Measurements from ENCODE around the gene RSPH1.
"Not testable (repeated sequence)": the region's sequence is repeated elsewhere in the genome, so short reads cannot be mapped to it uniquely, and the experiment has no call there.

Gene RSPH1

GRCh38 chr21:42486072-42486471, 10.0 kb downstream of the RSPH1 start:
- no peak for DNase-seq (ENCODE audit: low read depth)

- no peak for DNase-seq (ENCODE audit: low read depth)
These were observed 11.1 kb downstream of the RSPH1 start for GRCh38 chr21:42484966-42485365.

- DNase-seq (ENCODE audit: low read depth) = no peak
These were observed 14.9 kb downstream of the RSPH1 start for GRCh38 chr21:42481169-42481568.

- DNase-seq (ENCODE audit: low read depth) = no peak
These were observed 15.3 kb downstream of the RSPH1 start for GRCh38 chr21:42480736-42481135.

GRCh38 chr21:42479582-42479981, 16.4 kb downstream of the RSPH1 start:
- no peak for DNase-seq (ENCODE audit: low read depth)

- DNase-seq (ENCODE audit: low read depth) = no peak
These were observed 17.5 kb downstream of the RSPH1 start for GRCh38 chr21:42478504-42478903.

- DNase-seq (ENCODE audit: low read depth) = no peak
These were observed 19.4 kb downstream of the RSPH1 start for GRCh38 chr21:42476388-42477331.

GRCh38 chr21:42475526-42476387, 20.3 kb downstream of the RSPH1 start:
- DNase-seq (ENCODE audit: low read depth) = no peak

- no peak for DNase-seq (ENCODE audit: low read depth)
These were observed 21.0 kb downstream of the RSPH1 start for GRCh38 chr21:42475036-42475435.

GRCh38 chr21:42474043-42474831, 21.8 kb downstream of the RSPH1 start:
- DNase-seq (ENCODE audit: low read depth) = no peak

- DNase-seq (ENCODE audit: low read depth) = no peak
These were observed 22.5 kb downstream of the RSPH1 start for GRCh38 chr21:42473498-42474042.

- DNase-seq (ENCODE audit: low read depth) = no peak
These were observed 23.5 kb downstream of the RSPH1 start for GRCh38 chr21:42472521-42472920.

- no peak for DNase-seq (ENCODE audit: low read depth)
These were observed 24.2 kb downstream of the RSPH1 start for GRCh38 chr21:42471716-42472330.

GRCh38 chr21:42471206-42471605, 24.8 kb downstream of the RSPH1 start:
- no peak for DNase-seq (ENCODE audit: low read depth)

GRCh38 chr21:42469726-42470125, 26.3 kb downstream of the RSPH1 start:
- DNase-seq (ENCODE audit: low read depth) = not testable (repeated sequence)

- DNase-seq (ENCODE audit: low read depth) = no peak
These were observed 26.8 kb downstream of the RSPH1 start for GRCh38 chr21:42469272-42469671.

- no peak for DNase-seq (ENCODE audit: low read depth)
These were observed 27.4 kb downstream of the RSPH1 start for GRCh38 chr21:42468491-42469131.

- no peak for DNase-seq (ENCODE audit: low read depth)
These were observed 28.7 kb downstream of the RSPH1 start for GRCh38 chr21:42467140-42467983.

- DNase-seq (ENCODE audit: low read depth) = no peak
These were observed 29.3 kb downstream of the RSPH1 start for GRCh38 chr21:42466700-42467099.

GRCh38 chr21:42465803-42466127, 30.3 kb downstream of the RSPH1 start:
- DNase-seq (ENCODE audit: low read depth) = no peak
